ENCODE results near the gene CNPPD1.

Gene CNPPD1

GRCh38 chr2:219122202-219122980 lies 54.3 kb downstream of the CNPPD1 start:
- DNase-seq (ENCODE audit: low read depth in 2 of 2) = no peak
